CD14-positive monocyte (primary cell): ENCODE data around the gene PTPRD. TPM values are rescaled to one million over a fixed set of nuclear protein-coding genes. Genes with fewer than 3 reads are reported as not detected.

Experiments
- DNase-seq, 3 donors: peaks; one replicate each; pipeline ENCODE4 v3.0.0-alpha.2; 2011 to 2022
- H2AFZ ChIP-seq: 2 replicates; pipeline ENCODE4 v1.6.0; 2012; ENCODE audit warnings: mild to moderate bottlenecking, low read depth, low read length, inconsistent platforms; ENCODE audit not compliant: insufficient read depth, poor library complexity, severe bottlenecking
- H3K27ac ChIP-seq, 2 donors: 1 replicate in 1 of 2; 2 replicates in 1 of 2; pipeline ENCODE4 v1.5.1; 2012 to 2013; ENCODE audit warnings: low read length in 2 of 2, control low read depth in 1 of 2, inconsistent platforms in 1 of 2, low read depth in 1 of 2, mild to moderate bottlenecking in 1 of 2
- H3K27me3 ChIP-seq, 2 donors: one replicate each; pipeline versions ENCODE4 v1.6.0 to v1.6.1; 2011 to 2013; ENCODE audit warnings: low read length in 2 of 2; ENCODE audit not compliant: control insufficient read depth in 2 of 2, insufficient read depth in 2 of 2
- H3K36me3 ChIP-seq, 2 donors: replicated peaks in 1 of 2; 1 replicate in 1 of 2; 2 replicates in 1 of 2; pipeline versions ENCODE4 v1.5.1 to v1.6.1; 2012 to 2013; ENCODE audit warnings: low read length in 2 of 2, control low read depth in 1 of 2, inconsistent platforms in 1 of 2, mild to moderate bottlenecking in 1 of 2; ENCODE audit not compliant: insufficient read depth in 2 of 2, control insufficient read depth in 1 of 2
- H3K4me1 ChIP-seq, 2 donors: 1 replicate in 1 of 2; 2 replicates in 1 of 2; pipeline versions ENCODE4 v1.5.1 to v1.6.1; 2012 to 2013; ENCODE audit warnings: low read length in 2 of 2, control low read depth in 1 of 2, inconsistent platforms in 1 of 2, mild to moderate bottlenecking in 1 of 2, moderate library complexity in 1 of 2; ENCODE audit not compliant: insufficient read depth in 2 of 2, control insufficient read depth in 1 of 2
- H3K4me2 ChIP-seq: replicated peaks from 2 replicates; pipeline ENCODE3; 2012; ENCODE audit warnings: low read length, moderate library complexity, mild to moderate bottlenecking; ENCODE audit not compliant: poor library complexity, severe bottlenecking; ENCODE audit errors: extremely low read depth
- H3K4me3 ChIP-seq, 3 experiments: fragments of 200-600 bp in 1 of 3; sonication (generic) in 1 of 3; replicated peaks in 1 of 3; 1 replicate in 2 of 3; 2 replicates in 1 of 3; pipeline ENCODE4 v1.5.1; 2011 to 2013; ENCODE audit warnings: low read length in 3 of 3, mild to moderate bottlenecking in 3 of 3, control low read depth in 2 of 3, low read depth in 2 of 3, inconsistent platforms in 1 of 3, moderate library complexity in 1 of 3
- H3K79me2 ChIP-seq: 2 replicates; pipeline ENCODE4 v1.6.0; 2012; ENCODE audit warnings: mild to moderate bottlenecking, control low read depth, inconsistent platforms, low read length, moderate library complexity; ENCODE audit not compliant: insufficient read depth
- H3K9ac ChIP-seq: 2 replicates; pipeline ENCODE4 v1.6.0; 2017; ENCODE audit warnings: low read length, mild to moderate bottlenecking; ENCODE audit not compliant: insufficient read depth, poor library complexity, severe bottlenecking
- H3K9me3 ChIP-seq, 2 donors: replicated peaks in 1 of 2; 1 replicate in 1 of 2; 2 replicates in 1 of 2; pipeline versions ENCODE4 v1.5.1 to v1.6.1; 2012 to 2013; ENCODE audit warnings: low read length in 2 of 2, control low read depth in 1 of 2; ENCODE audit not compliant: control insufficient read depth in 1 of 2, insufficient read depth in 1 of 2
- H4K20me1 ChIP-seq: 2 replicates; pipeline ENCODE4 v1.6.0; 2012; ENCODE audit warnings: mild to moderate bottlenecking, low read length, control low read depth, moderate library complexity; ENCODE audit not compliant: insufficient read depth
- H3K27ac Mint-ChIP-seq, 7 donors: one replicate each; pipeline ENCODE4 v1.8.0; 2020; ENCODE audit warnings: mild to moderate bottlenecking in 7 of 7, mixed read lengths in 7 of 7, moderate library complexity in 6 of 7, inconsistent platforms in 2 of 7
- H3K27me3 Mint-ChIP-seq, 3 donors: one replicate each; pipeline ENCODE4 v1.8.0; 2021 to 2022; ENCODE audit warnings: low read depth in 3 of 3, mild to moderate bottlenecking in 3 of 3, mixed read lengths in 3 of 3, moderate library complexity in 3 of 3, inconsistent platforms in 1 of 3
- H3K36me3 Mint-ChIP-seq, 2 donors: one replicate each; pipeline ENCODE4 v1.8.0; 2020; ENCODE audit warnings: mixed read lengths in 2 of 2, inconsistent platforms in 1 of 2, mild to moderate bottlenecking in 1 of 2
- H3K4me1 Mint-ChIP-seq: one replicate; pipeline ENCODE4 v1.8.0; 2020; ENCODE audit warnings: mild to moderate bottlenecking, mixed read lengths
- H3K4me3 Mint-ChIP-seq, 2 donors: one replicate each; pipeline ENCODE4 v1.8.0; 2020; ENCODE audit warnings: mild to moderate bottlenecking in 2 of 2, mixed read lengths in 2 of 2, moderate library complexity in 1 of 2
- H3K9me3 Mint-ChIP-seq, 7 donors: one replicate each; pipeline ENCODE4 v1.8.0; 2020 to 2022; ENCODE audit warnings: mixed read lengths in 7 of 7, mild to moderate bottlenecking in 6 of 7, moderate library complexity in 6 of 7, inconsistent platforms in 2 of 7
- WGBS: methylation state at CpG from one replicate; pipeline ENCODE4 v1.1.5; 2013; ENCODE audit warnings: missing lambda C conversion rate; ENCODE audit not compliant: insufficient coverage; 5-methylcytosine and 5-hydroxymethylcytosine counted together
- intact Hi-C, 2 donors: fragments of 100-400 bp; cut with micrococcal nuclease; formaldehyde crosslinking; loops; one replicate each; pipeline versions ENCODE4 v1.15.0 to v1.15.1; 2023
- polyA plus RNA-seq, 3 donors: library from polyadenylated mRNA; depleted of rRNA in 1 of 3; unstranded in 2 of 3; stranded (reverse) in 1 of 3; fragments of 300-500 nt in 2 of 3; fragments of >200 nt in 1 of 3; fragmentation: Illumina TruSeq in 2 of 3; gene quantifications; 1 replicate in 2 of 3; 2 replicates in 1 of 3; pipeline ENCODE4 v1.2.3, GENCODE V29; 2012 to 2021
- TF ChIP-seq, protein P1 (sequence below): fragments of 200-600 bp; IDR thresholded peaks from one replicate; pipeline ENCODE4 v1.8.0; 2022; ENCODE audit warnings: antibody characterized with exemption, mild to moderate bottlenecking

PTPRD gene
- polyA plus RNA-seq, 3 donors: not detected

GRCh38 chr9:8622871-8623270 is 1989.9 kb downstream of the PTPRD start:
- TF ChIP-seq, protein P1, sequence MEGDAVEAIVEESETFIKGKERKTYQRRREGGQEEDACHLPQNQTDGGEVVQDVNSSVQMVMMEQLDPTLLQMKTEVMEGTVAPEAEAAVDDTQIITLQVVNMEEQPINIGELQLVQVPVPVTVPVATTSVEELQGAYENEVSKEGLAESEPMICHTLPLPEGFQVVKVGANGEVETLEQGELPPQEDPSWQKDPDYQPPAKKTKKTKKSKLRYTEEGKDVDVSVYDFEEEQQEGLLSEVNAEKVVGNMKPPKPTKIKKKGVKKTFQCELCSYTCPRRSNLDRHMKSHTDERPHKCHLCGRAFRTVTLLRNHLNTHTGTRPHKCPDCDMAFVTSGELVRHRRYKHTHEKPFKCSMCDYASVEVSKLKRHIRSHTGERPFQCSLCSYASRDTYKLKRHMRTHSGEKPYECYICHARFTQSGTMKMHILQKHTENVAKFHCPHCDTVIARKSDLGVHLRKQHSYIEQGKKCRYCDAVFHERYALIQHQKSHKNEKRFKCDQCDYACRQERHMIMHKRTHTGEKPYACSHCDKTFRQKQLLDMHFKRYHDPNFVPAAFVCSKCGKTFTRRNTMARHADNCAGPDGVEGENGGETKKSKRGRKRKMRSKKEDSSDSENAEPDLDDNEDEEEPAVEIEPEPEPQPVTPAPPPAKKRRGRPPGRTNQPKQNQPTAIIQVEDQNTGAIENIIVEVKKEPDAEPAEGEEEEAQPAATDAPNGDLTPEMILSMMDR: no peak
- no peaks in the 10 kb centered on the region for H3K9me3 Mint-ChIP-seq
- no CpG with 5 or more reads among the region's 2 CpGs for WGBS

DNA sequence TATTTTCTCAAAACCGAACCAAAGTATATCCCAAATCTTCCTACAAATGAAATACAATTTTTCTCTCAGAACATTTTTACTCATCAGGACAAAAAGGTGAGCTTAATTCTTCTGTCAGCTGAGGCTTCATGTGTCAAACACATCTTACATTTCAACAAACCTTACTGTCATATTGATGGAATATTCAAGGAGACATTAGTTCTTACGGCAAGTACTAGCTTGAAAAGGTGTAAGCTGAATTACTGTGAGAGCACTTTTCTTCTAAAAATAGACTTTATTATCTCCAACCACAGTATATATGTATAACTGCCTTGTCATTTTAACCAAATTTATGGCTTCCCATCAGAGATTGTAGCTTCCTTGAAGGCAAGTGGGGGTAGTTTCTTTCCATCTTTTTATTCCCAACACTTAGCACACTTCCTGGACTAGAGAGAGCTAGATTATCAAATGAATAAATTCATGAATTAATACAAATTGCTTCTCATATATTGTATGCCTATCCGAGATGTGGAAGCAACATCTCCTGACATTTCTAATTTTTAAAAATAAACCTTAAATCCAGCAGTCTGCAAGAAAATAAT is 1990.5 kb downstream of the PTPRD start:
- H3K9me3 ChIP-seq: no peaks in the 10 kb centered on the region
- no peaks in the 10 kb centered on the region for H3K36me3 ChIP-seq
- TF ChIP-seq, protein P1: no peak
- H3K27ac Mint-ChIP-seq: no peak overlapping the region
- H3K27me3 ChIP-seq: no peaks in the 10 kb centered on the region
- H3K9me3 Mint-ChIP-seq: no peaks in the 10 kb centered on the region
- DNase-seq: no peak
- H3K27ac ChIP-seq: no peak overlapping the region
- H3K4me3 Mint-ChIP-seq: no peak overlapping the region
- H3K4me2 ChIP-seq: no peak overlapping the region
- H3K4me1 ChIP-seq: no peaks in the 10 kb centered on the region
- WGBS: no CpG with 5 or more reads among the region's 3 CpGs
- no peak overlapping the region for H2AFZ ChIP-seq
- H3K4me3 ChIP-seq: no peak overlapping the region
- H3K27me3 Mint-ChIP-seq: peaks cover 0 to 2% (median 0%) of the 10 kb centered on the region in 3 donors
- no peaks in the 10 kb centered on the region for H3K36me3 Mint-ChIP-seq
- intact Hi-C loops: no loop called here
- no peaks in the 10 kb centered on the region for H4K20me1 ChIP-seq
- H3K4me1 Mint-ChIP-seq: no peaks in the 10 kb centered on the region
- no peak overlapping the region for H3K9ac ChIP-seq
- no peaks in the 10 kb centered on the region for H3K79me2 ChIP-seq

More at GRCh38 chr9:8622871-8623270, 1989.9 kb downstream of the PTPRD start:
- Histone ChIP-seq H2AFZ (no peak overlapping the region), H3K36me3 (no peaks in the 10 kb centered on the region), H3K9ac (no peak overlapping the region), H3K9me3 (no peaks in the 10 kb centered on the region), H4K20me1 (no peaks in the 10 kb centered on the region), H3K27me3 (no peaks in the 10 kb centered on the region), H3K79me2 (no peaks in the 10 kb centered on the region), H3K4me3 (no peak overlapping the region), H3K27ac (no peak overlapping the region), H3K4me1 (no peaks in the 10 kb centered on the region), H3K4me2 (no peak overlapping the region)
- Mint-ChIP-seq H3K4me3 (no peak overlapping the region), H3K36me3 (no peaks in the 10 kb centered on the region), H3K4me1 (no peaks in the 10 kb centered on the region), H3K27ac (peak overlapping the region in 1 of 7 donors; percentile 32), H3K27me3 (peaks cover 0 to 2% (median 0%) of the 10 kb centered on the region in 3 donors)
- intact Hi-C loops: no loop called here
- no peak for DNase-seq
